GM19035 (cell line): ENCODE data around the gene CD274.
A peak's percentile ranks its signal among the peaks of the same experiment; 100 is the strongest.
"Not testable (repeated sequence)": the region's sequence is repeated elsewhere in the genome, so short reads cannot be mapped to it uniquely, and the experiment has no call there.

Experiments
- ATAC-seq: cut with Tn5 transposase; IDR thresholded peaks from one replicate; pipeline ENCODE4 v1.9.1; 2021; ENCODE audit not compliant: unreplicated experiment

CD274 gene

GRCh38 chr9:5450359-5451091 lies at the start of gene CD274:
Gene CD274, plus strand, starts transcription at chr9:5450542. Its CDS starts 5,572 bp downstream, at chr9:5456114.
- ATAC-seq = peak; percentile 61

GRCh38 chr9:5402217-5402616 lies 48.1 kb upstream of the CD274 start:
- ATAC-seq = no peak

GRCh38 chr9:5408596-5408995 lies 41.7 kb upstream of the CD274 start:
- ATAC-seq = no peak

GRCh38 chr9:5416953-5417352 lies 33.4 kb upstream of the CD274 start:
- no peak for ATAC-seq

- no peak for ATAC-seq
Measured at GRCh38 chr9:5418481-5418880, 31.9 kb upstream of the CD274 start.

DNA sequence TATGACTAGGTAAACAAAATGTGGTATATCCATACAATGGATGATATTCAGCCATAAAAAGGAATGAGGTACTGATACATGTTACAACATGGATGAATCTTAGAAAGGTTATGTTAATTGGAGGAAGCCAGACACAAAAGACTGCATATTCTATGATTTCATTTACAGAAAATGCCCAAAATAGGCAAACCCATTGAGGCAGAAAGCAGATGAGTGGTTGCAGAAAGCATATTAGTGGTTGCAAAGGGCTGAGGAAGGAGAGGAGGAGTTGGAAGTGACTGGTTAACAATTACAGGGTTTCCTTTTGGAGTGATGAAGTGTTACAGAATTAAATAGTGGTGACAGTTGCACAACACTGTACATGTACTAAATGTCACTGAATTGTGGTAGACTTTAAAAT lies 30.4 kb upstream of the CD274 start:
- no peak for ATAC-seq

- ATAC-seq = no peak
Measured at GRCh38 chr9:5421163-5421562, 29.2 kb upstream of the CD274 start.

DNA sequence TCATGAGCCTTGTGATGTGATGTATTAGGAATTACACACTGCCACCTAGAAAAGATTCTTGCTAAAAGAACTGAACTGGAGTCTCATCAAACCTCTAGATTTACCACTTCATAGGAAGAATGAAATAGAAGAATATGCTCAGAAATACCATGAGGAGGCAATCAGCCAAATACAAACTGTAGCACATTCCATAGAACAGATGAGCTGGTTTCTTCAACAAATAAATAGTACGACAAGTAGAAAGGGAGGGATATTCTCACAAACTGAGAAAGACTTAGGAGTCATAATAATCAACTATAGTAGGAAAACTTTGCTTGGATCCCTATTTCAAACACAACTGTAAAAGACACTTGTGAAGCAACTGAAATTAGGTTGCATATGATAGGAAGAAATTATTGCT lies 28.1 kb upstream of the CD274 start:
- no peak for ATAC-seq

DNA sequence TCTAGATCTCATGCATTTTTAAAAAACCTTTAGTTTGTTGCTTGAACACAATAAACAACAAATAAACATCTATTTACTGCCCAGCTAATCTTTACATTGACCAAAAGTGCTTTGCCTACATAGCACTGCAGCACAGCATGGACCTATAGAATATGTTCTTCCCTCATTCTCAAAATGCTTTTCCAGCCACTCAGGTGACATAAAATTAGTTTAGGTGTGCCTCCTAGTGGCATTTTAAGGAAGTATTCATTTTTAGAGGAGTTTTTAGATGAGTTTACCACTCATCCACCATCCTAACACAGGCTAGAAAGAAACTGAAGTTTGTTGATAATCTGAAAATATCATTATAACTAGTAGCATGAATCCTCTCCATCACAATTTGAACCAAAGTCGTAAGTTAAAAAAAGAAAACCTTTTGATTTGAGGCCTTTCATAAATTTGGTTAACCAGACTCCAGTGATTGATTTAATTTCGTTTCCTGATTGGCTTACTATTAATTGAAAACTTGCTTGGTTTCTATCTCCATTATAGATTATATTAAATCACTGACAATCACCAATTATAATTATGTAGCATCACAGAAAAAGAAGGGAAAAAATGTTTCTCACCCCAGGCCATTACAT lies 25.2 kb upstream of the CD274 start:
- no peak for ATAC-seq

- no peak for ATAC-seq
Measured at GRCh38 chr9:5427005-5427404, 23.3 kb upstream of the CD274 start.

GRCh38 chr9:5428172-5428571 lies 22.2 kb upstream of the CD274 start:
- ATAC-seq = no peak

- ATAC-seq = no peak
Measured at GRCh38 chr9:5428794-5429528, 21.4 kb upstream of the CD274 start.

- ATAC-seq = no peak
Measured at GRCh38 chr9:5429873-5430564, 20.3 kb upstream of the CD274 start.

DNA sequence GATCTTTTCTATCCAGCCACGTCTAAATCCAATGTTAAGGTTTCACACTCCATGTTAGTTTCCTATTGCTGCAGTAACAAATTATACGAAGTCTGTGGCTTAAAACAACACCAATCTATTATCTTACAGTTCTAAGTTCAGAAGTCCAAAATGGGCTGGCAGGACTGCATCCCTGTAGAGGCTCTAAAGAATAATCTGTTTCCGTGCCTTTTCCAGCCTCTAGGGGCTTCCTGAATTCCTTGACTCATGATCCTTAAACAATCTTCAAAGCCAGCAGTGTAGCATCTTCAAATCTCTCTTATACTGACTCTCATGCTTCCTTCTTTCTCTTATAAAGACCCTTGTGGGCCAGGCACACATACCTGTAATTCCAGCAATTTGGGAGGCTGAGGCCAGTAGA lies 19.4 kb upstream of the CD274 start:
- ATAC-seq = no peak

- not testable (repeated sequence) for ATAC-seq
Measured at GRCh38 chr9:5432890-5433289, 17.5 kb upstream of the CD274 start.

- not testable (repeated sequence) for ATAC-seq
Measured at GRCh38 chr9:5433328-5433727, 17.0 kb upstream of the CD274 start.

GRCh38 chr9:5433841-5434810 lies 16.2 kb upstream of the CD274 start:
- ATAC-seq = not testable (repeated sequence)

- no peak for ATAC-seq
Measured at GRCh38 chr9:5435912-5436311, 14.4 kb upstream of the CD274 start.

GRCh38 chr9:5436441-5436840 lies 13.9 kb upstream of the CD274 start:
- no peak for ATAC-seq
